GM19025 (cell line): ENCODE data around the gene KIFC3.
"Not testable (repeated sequence)": the region's sequence is repeated elsewhere in the genome, so short reads cannot be mapped to it uniquely, and the experiment has no call there.

Experiments
- ATAC-seq: cut with Tn5 transposase; IDR thresholded peaks from one replicate; pipeline ENCODE4 v1.9.1; 2021; ENCODE audit warnings: mild to moderate bottlenecking, low read depth, moderate library complexity; ENCODE audit not compliant: unreplicated experiment

KIFC3 gene

GRCh38 chr16:57826052-57826451 is 23.8 kb upstream of the KIFC3 start:
- no peak for ATAC-seq

GRCh38 chr16:57825298-57826044 is 23.2 kb upstream of the KIFC3 start:
- ATAC-seq, result no peak

GRCh38 chr16:57824888-57825287 is 22.6 kb upstream of the KIFC3 start:
- no peak for ATAC-seq

- ATAC-seq, result no peak
Observed at GRCh38 chr16:57823836-57824235, 21.5 kb upstream of the KIFC3 start.

- no peak for ATAC-seq
Observed at GRCh38 chr16:57822856-57823255, 20.6 kb upstream of the KIFC3 start.

- no peak for ATAC-seq
Observed at GRCh38 chr16:57822018-57822553, 19.8 kb upstream of the KIFC3 start.

GRCh38 chr16:57821149-57821971 is 19.1 kb upstream of the KIFC3 start:
- ATAC-seq, result no peak

GRCh38 chr16:57818377-57819064 is 16.2 kb upstream of the KIFC3 start:
- ATAC-seq, result no peak

- ATAC-seq, result no peak
Observed at GRCh38 chr16:57817680-57818079, 15.4 kb upstream of the KIFC3 start.

- peak; percentile 80 for ATAC-seq
Observed at GRCh38 chr16:57815987-57816745, 13.9 kb upstream of the KIFC3 start.

- no peak for ATAC-seq
Observed at GRCh38 chr16:57814896-57815295, 12.6 kb upstream of the KIFC3 start.

- no peak for ATAC-seq
Observed at GRCh38 chr16:57813466-57813865, 11.2 kb upstream of the KIFC3 start.

GRCh38 chr16:57811340-57811739 is 9.0 kb upstream of the KIFC3 start:
- ATAC-seq, result not testable (repeated sequence)

- peak; percentile 99 for ATAC-seq
Observed at GRCh38 chr16:57810197-57811031, 8.1 kb upstream of the KIFC3 start.

GRCh38 chr16:57809276-57810196 is 7.2 kb upstream of the KIFC3 start:
- no peak for ATAC-seq

- ATAC-seq, result no peak
Observed at GRCh38 chr16:57808589-57809228, 6.4 kb upstream of the KIFC3 start.

GRCh38 chr16:57807968-57808528 is 5.8 kb upstream of the KIFC3 start:
- no peak for ATAC-seq
